Measurements from ENCODE around the gene PCDHA1.

The PCDHA1 gene

GRCh38 chr5:141007791-141008190, 221.9 kb downstream of the PCDHA1 start:
- Histone ChIP-seq H3K4me2 (ENCODE audit: low read depth, low read length, poor library complexity, severe bottlenecking) (no peak overlapping the region), H3F3A (ENCODE audit: insufficient read depth) (no peaks in the 10 kb centered on the region), H4K20me1 (ENCODE audit: low read depth, low read length) (no peaks in the 10 kb centered on the region), H3K9ac (ENCODE audit: low read length) (no peak overlapping the region), H3K36me3 (ENCODE audit: low read length) (no peaks in the 10 kb centered on the region), H3K9me3 (ENCODE audit: insufficient read depth, low read length) (no peaks in the 10 kb centered on the region), H3K27ac (ENCODE audit: low read depth, low read length) (no peak overlapping the region), H3K79me2 (ENCODE audit: insufficient read depth, low read length) (no peaks in the 10 kb centered on the region), H3K27me3 (ENCODE audit: low read length) (no peaks in the 10 kb centered on the region), H3K9me2 (replicated peaks; ENCODE audit: insufficient read depth, low read length) (no peaks in the 10 kb centered on the region), H3K4me3 (ENCODE audit: insufficient read depth, low read length, poor library complexity, severe bottlenecking) (no peak overlapping the region), H2AFZ (ENCODE audit: low read depth, low read length, severe bottlenecking) (no peak overlapping the region)
- TF ChIP-seq EZH2phosphoT487 (conservative IDR thresholded peaks at IDR 0.05; ENCODE audit: low read length) (no peak), CTCF (IDR thresholded peaks at IDR 0.05; ENCODE audit: insufficient read depth, low read length, poor library complexity, severe bottlenecking) (no peak)

- TF ChIP-seq EZH2phosphoT487 (conservative IDR thresholded peaks at IDR 0.05; ENCODE audit: low read length) (no peak), CTCF (IDR thresholded peaks at IDR 0.05; ENCODE audit: insufficient read depth, low read length, poor library complexity, severe bottlenecking) (no peak)
- H3K4me2 ChIP-seq (ENCODE audit: low read depth, low read length, poor library complexity, severe bottlenecking): no peak overlapping the region
Observed at GRCh38 chr5:141010047-141010793, 224.3 kb downstream of the PCDHA1 start.

GRCh38 chr5:141017943-141018342, 232.0 kb downstream of the PCDHA1 start:
- Histone ChIP-seq H3K9ac (ENCODE audit: low read length) (no peak overlapping the region), H2AFZ (ENCODE audit: low read depth, low read length, severe bottlenecking) (no peak overlapping the region), H3K4me2 (ENCODE audit: low read depth, low read length, poor library complexity, severe bottlenecking) (no peak overlapping the region), H3F3A (ENCODE audit: insufficient read depth) (no peaks in the 10 kb centered on the region), H3K9me3 (ENCODE audit: insufficient read depth, low read length) (no peaks in the 10 kb centered on the region), H4K20me1 (ENCODE audit: low read depth, low read length) (no peaks in the 10 kb centered on the region), H3K27ac (ENCODE audit: low read depth, low read length) (no peak overlapping the region), H3K9me2 (replicated peaks; ENCODE audit: insufficient read depth, low read length) (no peaks in the 10 kb centered on the region), H3K36me3 (ENCODE audit: low read length) (no peaks in the 10 kb centered on the region), H3K79me2 (ENCODE audit: insufficient read depth, low read length) (no peaks in the 10 kb centered on the region), H3K4me3 (ENCODE audit: insufficient read depth, low read length, poor library complexity, severe bottlenecking) (no peak overlapping the region), H3K27me3 (ENCODE audit: low read length) (no peaks in the 10 kb centered on the region)
- TF ChIP-seq EZH2phosphoT487 (conservative IDR thresholded peaks at IDR 0.05; ENCODE audit: low read length): no peak
- TF ChIP-seq CTCF (IDR thresholded peaks at IDR 0.05; ENCODE audit: insufficient read depth, low read length, poor library complexity, severe bottlenecking): no peak

More at GRCh38 chr5:141010047-141010793, 224.3 kb downstream of the PCDHA1 start:
- no peaks in the 10 kb centered on the region for H3K27me3 ChIP-seq (ENCODE audit: low read length)
- no peaks in the 10 kb centered on the region for H3K36me3 ChIP-seq (ENCODE audit: low read length)
- H4K20me1 ChIP-seq (ENCODE audit: low read depth, low read length): no peaks in the 10 kb centered on the region
- no peak overlapping the region for H2AFZ ChIP-seq (ENCODE audit: low read depth, low read length, severe bottlenecking)
- H3K9me3 ChIP-seq (ENCODE audit: insufficient read depth, low read length): no peaks in the 10 kb centered on the region
- no peak overlapping the region for H3K9ac ChIP-seq (ENCODE audit: low read length)
- H3K4me3 ChIP-seq (ENCODE audit: insufficient read depth, low read length, poor library complexity, severe bottlenecking): no peak overlapping the region
- no peaks in the 10 kb centered on the region for H3F3A ChIP-seq (ENCODE audit: insufficient read depth)
- no peaks in the 10 kb centered on the region for H3K79me2 ChIP-seq (ENCODE audit: insufficient read depth, low read length)
- no peak overlapping the region for H3K27ac ChIP-seq (ENCODE audit: low read depth, low read length)
- H3K9me2 ChIP-seq (replicated peaks; ENCODE audit: insufficient read depth, low read length): no peaks in the 10 kb centered on the region
